ENCODE measurements around the gene PJA2.

The PJA2 gene

GRCh38 chr5:109325456-109325855 lies 84.3 kb downstream of the PJA2 start:
- no peak overlapping the region for H3K4me3 ChIP-seq (ENCODE audit: low read depth, low read length)
- no peak for DNase-seq (ENCODE audit: low read depth)
- no peak for TF ChIP-seq CTCF (IDR thresholded peaks at IDR 0.05; ENCODE audit: insufficient read depth, low read depth, low read length, missing control alignments)

GRCh38 chr5:109324931-109325330 lies 84.8 kb downstream of the PJA2 start:
- TF ChIP-seq CTCF (IDR thresholded peaks at IDR 0.05; ENCODE audit: insufficient read depth, low read depth, low read length, missing control alignments): no peak
- DNase-seq (ENCODE audit: low read depth): no peak
- no peak overlapping the region for H3K4me3 ChIP-seq (ENCODE audit: low read depth, low read length)

- no peak for DNase-seq (ENCODE audit: low read depth)
- no peak overlapping the region for H3K4me3 ChIP-seq (ENCODE audit: low read depth, low read length)
- TF ChIP-seq CTCF (IDR thresholded peaks at IDR 0.05; ENCODE audit: insufficient read depth, low read depth, low read length, missing control alignments): no peak
Measured at GRCh38 chr5:109324351-109324750, 85.4 kb downstream of the PJA2 start.

GRCh38 chr5:109322694-109323093 lies 87.1 kb downstream of the PJA2 start:
- no peak for TF ChIP-seq CTCF (IDR thresholded peaks at IDR 0.05; ENCODE audit: insufficient read depth, low read depth, low read length, missing control alignments)
- H3K4me3 ChIP-seq (ENCODE audit: low read depth, low read length): no peak overlapping the region
- DNase-seq (ENCODE audit: low read depth): no peak

- DNase-seq (ENCODE audit: low read depth): no peak
Measured at GRCh38 chr5:109319351-109319750, 90.4 kb downstream of the PJA2 start.

GRCh38 chr5:109318455-109319108 lies 91.2 kb downstream of the PJA2 start:
- H3K4me3 ChIP-seq (ENCODE audit: low read depth, low read length): no peak overlapping the region
- no peak for DNase-seq (ENCODE audit: low read depth)
- TF ChIP-seq CTCF (IDR thresholded peaks at IDR 0.05; ENCODE audit: insufficient read depth, low read depth, low read length, missing control alignments): no peak

More at GRCh38 chr5:109319351-109319750, 90.4 kb downstream of the PJA2 start:
- H3K4me3 ChIP-seq (ENCODE audit: low read depth, low read length): no peak overlapping the region
- TF ChIP-seq CTCF (IDR thresholded peaks at IDR 0.05; ENCODE audit: insufficient read depth, low read depth, low read length, missing control alignments): no peak

- no peak for TF ChIP-seq CTCF (IDR thresholded peaks at IDR 0.05; ENCODE audit: insufficient read depth, low read depth, low read length, missing control alignments)
- H3K4me3 ChIP-seq (ENCODE audit: low read depth, low read length): no peak overlapping the region
- no peak for DNase-seq (ENCODE audit: low read depth)
Measured at GRCh38 chr5:109316634-109317033, 93.1 kb downstream of the PJA2 start.

Measured in GM12865 (cell line).